Esophagus muscularis mucosa (tissue), 4 donors: Measurements from ENCODE around the gene PTPA. TPM values are rescaled to one million over a fixed set of nuclear protein-coding genes. Genes with fewer than 3 reads are reported as not detected.

ENCODE experiments used
- DNase-seq: peaks from one replicate; pipeline ENCODE4 v3.0.0-alpha.2; 2017; ENCODE audit errors: extremely low spot score
- H3K27ac ChIP-seq, 4 donors: fragments of 200-600 bp; sonication (generic); replicated peaks in 1 of 4; 1 replicate in 3 of 4; 2 replicates in 1 of 4; pipeline ENCODE4 v1.5.1; 2016 to 2019; ENCODE audit warnings: mild to moderate bottlenecking in 1 of 4
- H3K27me3 ChIP-seq, 4 donors: fragments of 200-600 bp; sonication (generic); one replicate each; pipeline versions ENCODE4 v1.5.1 to v1.6.0; 2016 to 2019
- H3K36me3 ChIP-seq, 4 donors: fragments of 200-600 bp; sonication (generic); one replicate each; pipeline ENCODE4 v1.5.1; 2016 to 2019
- H3K4me1 ChIP-seq, 4 donors: fragments of 200-600 bp; sonication (generic); one replicate each; pipeline ENCODE4 v1.5.1; 2016 to 2019
- H3K4me3 ChIP-seq, 4 donors: fragments of 200-600 bp; sonication (generic); 1 replicate in 2 of 4; 2 replicates in 2 of 4; pipeline ENCODE4 v1.5.1; 2016 to 2019; ENCODE audit warnings: mild to moderate bottlenecking in 4 of 4, moderate library complexity in 1 of 4
- H3K9me3 ChIP-seq, 4 donors: fragments of 200-600 bp; sonication (generic); 1 replicate in 3 of 4; 2 replicates in 1 of 4; pipeline ENCODE4 v1.5.1; 2016 to 2019
- EP300 ChIP-seq: sonication (generic); formaldehyde crosslinking; IDR thresholded peaks from one replicate; pipeline ENCODE4 v1.6.1; 2017; ENCODE audit warnings: antibody characterized with exemption
- POLR2A ChIP-seq: fragments of 450-650 bp; IDR thresholded peaks from one replicate; pipeline ENCODE4 v1.6.1; 2017; ENCODE audit warnings: antibody characterized with exemption, moderate library complexity, mild to moderate bottlenecking, low read depth
- POLR2AphosphoS5 ChIP-seq, 2 donors: sonication (generic); formaldehyde crosslinking; IDR thresholded peaks; one replicate each; pipeline ENCODE4 v1.6.1; 2017; ENCODE audit warnings: antibody characterized with exemption in 2 of 2
- WGBS: methylation state at CpG from one replicate; pipeline ENCODE4 v1.1.5; 2018; 5-methylcytosine and 5-hydroxymethylcytosine counted together
- intact Hi-C: fragments of 100-400 bp; cut with DNase I; formaldehyde crosslinking; loops from one replicate; pipeline ENCODE4 v1.15.1; 2023
- total RNA-seq, 4 donors: library from RNA; depleted of rRNA; stranded (reverse); fragments of >200 nt; gene quantifications; one replicate each; pipeline versions ENCODE4 v1.1.0 to v1.2.1, GENCODE V29; 2016
- TF ChIP-seq, protein P1 (sequence below), 3 experiments: fragments of 200-600 bp in 2 of 3; fragments of 450-650 bp in 1 of 3; sonication (generic) in 2 of 3; IDR thresholded peaks; one replicate each; pipeline ENCODE4 v1.5.1; 2017 to 2019; ENCODE audit warnings: antibody characterized with exemption in 3 of 3, mild to moderate bottlenecking in 2 of 3, moderate library complexity in 1 of 3

Gene PTPA
- total RNA-seq, 4 donors from 2014 or later = 57.7 to 91.9 (median 77.4) TPM

DNA sequence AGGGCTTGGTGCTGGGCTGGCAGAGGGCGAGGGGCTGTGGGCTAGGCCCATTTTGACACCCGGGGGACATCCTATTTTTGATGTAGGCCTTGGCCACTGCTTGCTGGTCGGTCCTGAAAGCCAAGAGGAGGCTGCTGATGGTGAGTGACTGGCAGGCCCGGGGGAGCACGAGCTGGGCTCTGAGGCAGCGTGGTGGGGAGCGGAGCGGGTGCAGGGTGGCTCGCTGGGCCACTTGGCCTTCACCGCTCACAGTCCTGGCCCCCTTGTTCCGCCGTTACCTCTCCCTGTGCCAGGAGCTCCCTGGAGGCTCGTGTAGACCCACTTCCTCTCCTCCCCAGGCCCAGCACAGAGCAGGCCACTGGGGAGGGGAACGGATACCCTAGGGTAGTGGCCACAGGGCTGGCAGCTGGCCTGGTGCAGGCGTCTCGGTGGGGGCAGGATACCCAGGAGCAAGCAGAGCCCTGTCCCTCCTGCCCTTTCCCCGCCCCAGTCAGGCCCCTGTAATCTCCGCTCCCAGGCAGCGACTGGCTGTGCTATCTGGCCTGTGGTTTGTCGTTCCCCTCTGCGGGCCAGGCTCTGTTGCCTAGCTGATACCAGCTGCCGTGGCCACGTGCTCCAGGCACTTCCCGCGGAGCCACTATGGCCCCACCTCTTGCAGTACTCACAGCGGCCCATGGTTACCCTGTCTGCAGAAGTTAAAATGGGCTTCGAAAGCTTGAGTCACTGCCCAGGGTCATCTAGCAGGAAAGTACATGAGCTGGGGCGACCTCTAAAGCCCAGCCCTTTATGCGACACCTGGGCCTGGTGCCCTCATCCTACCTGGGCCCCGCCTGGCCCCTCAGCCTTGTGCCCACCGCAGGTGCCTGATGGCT, 42.0 kb upstream of the PTPA start:
- intact Hi-C loops = no loop called here
- Histone ChIP-seq H3K27me3 (no peaks in the 10 kb centered on the region), H3K9me3 (no peaks in the 10 kb centered on the region), H3K4me1 (peaks cover 0 to 12% (median 0%) of the 10 kb centered on the region in 4 donors), H3K4me3 (no peak overlapping the region), H3K27ac (no peak overlapping the region), H3K36me3 (peaks cover 22 to 67% (median 64%) of the 10 kb centered on the region in 4 donors)
- no peak for DNase-seq
- 71% methylated on average over 19 of the region's 31 CpGs for WGBS
- no peak for TF ChIP-seq POLR2AphosphoS5 (IDR thresholded peaks at IDR 0.05)
- TF ChIP-seq, protein P1, sequence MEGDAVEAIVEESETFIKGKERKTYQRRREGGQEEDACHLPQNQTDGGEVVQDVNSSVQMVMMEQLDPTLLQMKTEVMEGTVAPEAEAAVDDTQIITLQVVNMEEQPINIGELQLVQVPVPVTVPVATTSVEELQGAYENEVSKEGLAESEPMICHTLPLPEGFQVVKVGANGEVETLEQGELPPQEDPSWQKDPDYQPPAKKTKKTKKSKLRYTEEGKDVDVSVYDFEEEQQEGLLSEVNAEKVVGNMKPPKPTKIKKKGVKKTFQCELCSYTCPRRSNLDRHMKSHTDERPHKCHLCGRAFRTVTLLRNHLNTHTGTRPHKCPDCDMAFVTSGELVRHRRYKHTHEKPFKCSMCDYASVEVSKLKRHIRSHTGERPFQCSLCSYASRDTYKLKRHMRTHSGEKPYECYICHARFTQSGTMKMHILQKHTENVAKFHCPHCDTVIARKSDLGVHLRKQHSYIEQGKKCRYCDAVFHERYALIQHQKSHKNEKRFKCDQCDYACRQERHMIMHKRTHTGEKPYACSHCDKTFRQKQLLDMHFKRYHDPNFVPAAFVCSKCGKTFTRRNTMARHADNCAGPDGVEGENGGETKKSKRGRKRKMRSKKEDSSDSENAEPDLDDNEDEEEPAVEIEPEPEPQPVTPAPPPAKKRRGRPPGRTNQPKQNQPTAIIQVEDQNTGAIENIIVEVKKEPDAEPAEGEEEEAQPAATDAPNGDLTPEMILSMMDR (IDR thresholded peaks at IDR 0.05) = no peak
- no peak for TF ChIP-seq POLR2A
- TF ChIP-seq EP300 = no peak

- H3K4me1 ChIP-seq = peaks cover 0 to 12% (median 0%) of the 10 kb centered on the region in 4 donors
- H3K9me3 ChIP-seq = no peaks in the 10 kb centered on the region
- no peaks in the 10 kb centered on the region for H3K27me3 ChIP-seq
- H3K36me3 ChIP-seq = peaks cover 15 to 60% (median 56%) of the 10 kb centered on the region in 4 donors
- DNase-seq = no peak
- WGBS = 83% methylated on average over 26 of the region's 26 CpGs
- no peak overlapping the region for H3K4me3 ChIP-seq
- intact Hi-C loops = no loop called here
- H3K27ac ChIP-seq = no peak overlapping the region
- TF ChIP-seq POLR2AphosphoS5 (IDR thresholded peaks at IDR 0.05) = no peak
- no peak for TF ChIP-seq POLR2A
- TF ChIP-seq EP300 = no peak
- TF ChIP-seq, protein P1 (IDR thresholded peaks at IDR 0.05) = no peak
These were observed 41.2 kb upstream of the PTPA start for GRCh38 chr9:129069862-129070641.

GRCh38 chr9:129070696-129071525, 40.3 kb upstream of the PTPA start:
- Histone ChIP-seq H3K27me3 (no peaks in the 10 kb centered on the region), H3K4me1 (peaks cover 0 to 12% (median 0%) of the 10 kb centered on the region in 4 donors), H3K9me3 (no peaks in the 10 kb centered on the region), H3K27ac (no peak overlapping the region), H3K4me3 (no peak overlapping the region), H3K36me3 (peaks cover 6 to 51% (median 48%) of the 10 kb centered on the region in 4 donors)
- TF ChIP-seq EP300 = no peak
- TF ChIP-seq, protein P1 (IDR thresholded peaks at IDR 0.05) = no peak
- intact Hi-C loops = no loop called here
- WGBS = 74% methylated on average over 17 of the region's 21 CpGs
- no peak for DNase-seq

DNA sequence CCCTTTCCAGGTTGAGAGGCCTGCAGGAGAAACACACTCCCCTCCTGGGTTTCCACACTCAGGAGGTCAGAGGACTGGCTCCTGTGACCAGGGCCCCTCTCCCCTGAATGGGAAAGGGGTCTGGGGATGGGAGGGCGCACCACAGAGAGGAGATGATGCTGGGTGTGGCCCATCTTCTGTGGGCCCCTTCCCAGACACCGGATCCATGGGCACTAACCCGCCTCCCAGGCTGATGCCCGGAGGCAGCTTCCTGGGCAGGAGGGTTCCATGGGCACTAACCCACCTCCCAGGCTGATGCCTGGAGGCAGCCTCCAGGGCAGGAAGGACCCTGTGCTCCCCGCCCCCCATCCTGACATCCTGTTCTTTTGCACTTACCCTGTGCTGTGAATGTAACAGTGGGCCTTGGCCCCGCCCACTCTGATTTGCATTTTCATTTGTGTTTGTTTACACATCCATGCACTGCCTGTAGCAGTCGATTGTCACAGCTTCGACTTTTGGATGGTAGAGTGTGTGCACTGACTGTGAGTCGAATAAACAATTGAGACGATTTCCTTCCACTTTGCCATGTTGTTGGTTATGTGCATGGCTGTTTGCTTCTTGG, 39.6 kb upstream of the PTPA start:
- TF ChIP-seq EP300 (no peak), POLR2AphosphoS5 (IDR thresholded peaks at IDR 0.05) (no peak), POLR2A (no peak)
- TF ChIP-seq, protein P1 (IDR thresholded peaks at IDR 0.05) = no peak
- Histone ChIP-seq H3K36me3 (peaks cover 4 to 48% (median 43%) of the 10 kb centered on the region in 4 donors), H3K4me1 (peaks cover 0 to 12% (median 0%) of the 10 kb centered on the region in 4 donors), H3K4me3 (no peak overlapping the region), H3K27ac (no peak overlapping the region), H3K27me3 (no peaks in the 10 kb centered on the region), H3K9me3 (no peaks in the 10 kb centered on the region)
- no peak for DNase-seq
- intact Hi-C loops = no loop called here
- WGBS = 64% methylated on average over 7 of the region's 10 CpGs
